Activated CD4-positive, alpha-beta T cell treated with anti-CD3 and anti-CD28 coated beads for 36 hours (primary cell): Measurements from ENCODE around the gene P2RX3. TPM values are rescaled to one million over a fixed set of nuclear protein-coding genes. Genes with fewer than 3 reads are reported as not detected.

Experiments used
- ATAC-seq: fragments of 200-7000 bp; cut with Tn5 transposase; one replicate; pipeline ENCODE4 v1.10.0; 2021; ENCODE audit warnings: mild to moderate bottlenecking, moderate library complexity
- CTCF ChIA-PET: fragments of 350-600 bp; sonication (Branson Sonifier 250); formaldehyde crosslinking; loops from one replicate; lab custom pipeline; 2021; ENCODE audit warnings: antibody characterized with exemption; lab: Charles Lee
- POLR2A ChIA-PET: fragments of 350-600 bp; sonication (Branson Sonifier 250); formaldehyde crosslinking; loops from one replicate; lab custom pipeline; 2021; ENCODE audit warnings: antibody characterized with exemption, inconsistent platforms; lab: Charles Lee
- DNase-seq: peaks from one replicate; pipeline ENCODE4 v3.0.0-alpha.2; 2020
- H3K27ac Mint-ChIP-seq: one replicate; pipeline ENCODE4 v1.8.0; 2021; ENCODE audit warnings: mixed read lengths
- H3K27me3 Mint-ChIP-seq: one replicate; pipeline ENCODE4 v1.8.0; 2021; ENCODE audit warnings: mixed read lengths
- H3K36me3 Mint-ChIP-seq: one replicate; pipeline ENCODE4 v1.8.0; 2021; ENCODE audit warnings: low read depth, mixed read lengths
- H3K4me1 Mint-ChIP-seq: one replicate; pipeline ENCODE4 v1.8.0; 2021; ENCODE audit warnings: mixed read lengths
- H3K4me3 Mint-ChIP-seq: one replicate; pipeline ENCODE4 v1.8.0; 2021; ENCODE audit warnings: mild to moderate bottlenecking, moderate library complexity, mixed read lengths
- H3K9me3 Mint-ChIP-seq: one replicate; pipeline ENCODE4 v1.8.0; 2021; ENCODE audit warnings: low read depth, mixed read lengths
- intact Hi-C, 2 experiments: fragments of 100-400 bp; cut with DNase I in 1 of 2; cut with micrococcal nuclease in 1 of 2; formaldehyde crosslinking; loops; one replicate each; pipeline versions ENCODE4 v1.14.2 to v1.15.1; 2022 to 2024; cut with DNase I, micrococcal nuclease
- total RNA-seq, 2 experiments: library from RNA; stranded (reverse); gene quantifications; one replicate each; pipeline ENCODE4 v1.2.3, GENCODE V29; 2021

P2RX3 gene
- total RNA-seq, 2 experiments from 2014 or later, result not detected

GRCh38 chr11:57311109-57311936 is 26.8 kb upstream of the P2RX3 start:
- no peaks in the 10 kb centered on the region for H3K27me3 Mint-ChIP-seq
- ChIA-PET CTCF (interaction anchor here (0.7 kb wide), 1 partner anchor 450 kb away, joined by 3 read pairs; no protein-coding TSS in a partner anchor), POLR2A (interaction anchor here (0.7 to 1.2 kb wide), 2 partner anchors 13 to 14 kb away, joined by 3 to 4 read pairs; no protein-coding TSS in a partner anchor)
- intact Hi-C loops, result loop anchor here in 1 of 2 experiments (1.0 kb wide), 2 partner anchors 14 to 24 kb away; partner anchors contain the start of gene SSRP1
- H3K27ac Mint-ChIP-seq, result no peak overlapping the region
- DNase-seq (peak; percentile 89), ATAC-seq (peak; percentile 99)
- no peaks in the 10 kb centered on the region for H3K9me3 Mint-ChIP-seq
- H3K4me1 Mint-ChIP-seq, result peaks cover 7% of the 10 kb centered on the region
- H3K36me3 Mint-ChIP-seq, result peaks cover 17% of the 10 kb centered on the region
- peak overlapping the region; percentile 4 for H3K4me3 Mint-ChIP-seq

DNA sequence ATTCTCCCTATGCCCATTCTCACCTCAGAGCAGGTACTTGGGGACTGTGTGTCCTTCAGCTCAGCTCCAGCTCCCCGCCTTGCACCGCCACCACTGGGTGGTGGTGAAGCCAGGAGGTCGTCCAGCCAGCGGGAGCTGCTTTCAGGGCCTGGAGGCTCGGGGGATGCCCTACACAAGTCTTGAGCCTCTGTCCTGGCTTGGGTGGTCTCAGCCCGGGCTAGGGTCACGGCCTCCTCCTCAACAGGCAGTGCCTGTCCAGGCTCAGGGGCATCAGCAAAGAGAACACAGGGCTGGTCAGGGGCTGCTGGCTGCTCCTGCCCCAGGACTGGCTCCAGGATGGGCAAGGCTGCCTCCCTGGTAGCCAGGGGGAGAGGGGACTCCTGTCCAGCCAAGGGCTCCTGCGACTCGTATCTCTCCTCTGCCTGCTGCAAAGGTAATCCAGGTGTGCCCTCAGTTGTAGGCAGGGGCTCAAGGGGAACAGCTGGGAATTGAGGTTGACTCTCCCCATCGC is 25.6 kb upstream of the P2RX3 start:
- no peak overlapping the region for H3K4me3 Mint-ChIP-seq
- no peak overlapping the region for H3K27ac Mint-ChIP-seq
- DNase-seq (no peak), ATAC-seq (no peak)
- peaks cover 19% of the 10 kb centered on the region for H3K36me3 Mint-ChIP-seq
- ChIA-PET POLR2A (interaction anchor here (1.2 kb wide), 2 partner anchors 12 to 13 kb away, joined by 4 read pairs; no protein-coding TSS in a partner anchor), CTCF (interaction anchor here (0.5 to 1.3 kb wide), 4 partner anchors 13 to 1335 kb away, joined by 3 to 4 read pairs (median 3); no protein-coding TSS in a partner anchor)
- intact Hi-C loops, result loop anchor here in 1 of 2 experiments (1.0 kb wide), 1 partner anchor 12 kb away; the partner anchor contains the start of gene TNKS1BP1
- H3K9me3 Mint-ChIP-seq, result no peaks in the 10 kb centered on the region
- peaks cover 7% of the 10 kb centered on the region for H3K4me1 Mint-ChIP-seq
- no peaks in the 10 kb centered on the region for H3K27me3 Mint-ChIP-seq

GRCh38 chr11:57313071-57313787 is 24.9 kb upstream of the P2RX3 start:
- ChIA-PET CTCF (interaction anchor here (0.6 to 1.3 kb wide), 3 partner anchors 12 to 145 kb away, joined by 3 to 4 read pairs (median 3); no protein-coding TSS in a partner anchor), POLR2A (interaction anchor here (1.0 to 1.2 kb wide), 2 partner anchors 12 kb away, joined by 4 read pairs; no protein-coding TSS in a partner anchor)
- H3K36me3 Mint-ChIP-seq, result peaks cover 20% of the 10 kb centered on the region
- no peak overlapping the region for H3K4me3 Mint-ChIP-seq
- H3K27ac Mint-ChIP-seq, result no peak overlapping the region
- intact Hi-C loops, result no loop called here
- no peaks in the 10 kb centered on the region for H3K27me3 Mint-ChIP-seq
- H3K4me1 Mint-ChIP-seq, result peaks cover 7% of the 10 kb centered on the region
- H3K9me3 Mint-ChIP-seq, result no peaks in the 10 kb centered on the region
- DNase-seq (no peak), ATAC-seq (no peak)

DNA sequence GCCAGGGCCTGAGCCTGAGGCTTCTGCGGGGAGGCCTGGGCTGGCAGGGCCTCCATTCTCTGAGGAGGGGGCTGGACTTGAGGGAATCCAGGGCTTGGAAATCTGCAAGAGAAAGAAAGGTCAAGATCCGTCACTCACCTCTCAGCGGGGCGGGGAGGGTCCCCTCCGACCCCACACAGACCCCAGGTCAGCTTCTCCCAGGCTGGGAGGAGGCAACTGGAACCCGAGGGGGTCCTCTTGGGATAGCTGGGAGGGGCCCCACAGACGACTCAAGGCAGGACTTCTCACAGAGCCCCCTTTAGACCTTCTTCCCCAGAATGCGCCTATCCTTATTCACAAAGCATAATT is 24.4 kb upstream of the P2RX3 start:
- ATAC-seq, result no peak

GRCh38 chr11:57314221-57314973 is 23.8 kb upstream of the P2RX3 start:
- ChIA-PET CTCF (interaction anchor here (1.3 kb wide), 1 partner anchor 143 kb away, joined by 4 read pairs; no protein-coding TSS in a partner anchor), POLR2A (interaction anchor here (1.0 kb wide), 1 partner anchor 11 kb away, joined by 4 read pairs; no protein-coding TSS in a partner anchor)
- ATAC-seq (no peak), DNase-seq (no peak)
- Mint-ChIP-seq H3K9me3 (no peaks in the 10 kb centered on the region), H3K27ac (no peak overlapping the region), H3K36me3 (peaks cover 13% of the 10 kb centered on the region), H3K4me3 (no peak overlapping the region), H3K27me3 (no peaks in the 10 kb centered on the region), H3K4me1 (peaks cover 7% of the 10 kb centered on the region)
- intact Hi-C loops, result no loop called here

More for the DNA sequence above, 24.4 kb upstream of the P2RX3 start:
- Mint-ChIP-seq H3K27me3 (no peaks in the 10 kb centered on the region), H3K4me1 (peaks cover 7% of the 10 kb centered on the region), H3K36me3 (peaks cover 19% of the 10 kb centered on the region), H3K4me3 (no peak overlapping the region), H3K9me3 (no peaks in the 10 kb centered on the region), H3K27ac (no peak overlapping the region)
- CTCF ChIA-PET, result interaction anchor here (1.3 kb wide), 1 partner anchor 144 kb away, joined by 4 read pairs; no protein-coding TSS in a partner anchor
- no peak for DNase-seq
- POLR2A ChIA-PET, result interaction anchor here (1.0 kb wide), 1 partner anchor 12 kb away, joined by 4 read pairs; no protein-coding TSS in a partner anchor
- intact Hi-C loops, result no loop called here

GRCh38 chr11:57315491-57315890 is 22.7 kb upstream of the P2RX3 start:
- Mint-ChIP-seq H3K4me3 (no peak overlapping the region), H3K27ac (no peak overlapping the region), H3K27me3 (no peaks in the 10 kb centered on the region), H3K36me3 (peaks cover 5% of the 10 kb centered on the region), H3K9me3 (no peaks in the 10 kb centered on the region), H3K4me1 (peaks cover 7% of the 10 kb centered on the region)
- ChIA-PET POLR2A (no interaction called here), CTCF (no interaction called here)
- no peak for ATAC-seq
- intact Hi-C loops, result no loop called here
- DNase-seq, result no peak

DNA sequence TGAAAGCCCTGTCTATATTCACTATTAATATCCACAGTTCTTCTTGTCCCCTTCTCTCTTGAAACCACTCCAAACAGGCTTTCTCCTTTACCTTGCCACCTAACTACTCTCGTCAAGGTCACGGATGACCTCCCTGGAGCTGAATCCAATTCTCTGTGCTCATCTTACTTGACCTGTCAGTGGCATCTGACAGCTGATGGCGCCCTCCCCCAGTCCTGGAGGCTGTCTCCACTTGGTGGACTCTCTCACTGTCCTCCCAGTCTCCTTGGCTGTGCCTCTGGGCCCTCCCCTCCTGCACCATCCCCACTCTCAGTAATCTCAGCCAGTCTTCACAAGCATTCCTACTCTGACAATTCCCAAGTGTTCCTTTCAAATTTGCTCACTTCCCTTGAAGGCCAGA is 22.1 kb upstream of the P2RX3 start:
- Mint-ChIP-seq H3K4me1 (peaks cover 2% of the 10 kb centered on the region), H3K27me3 (no peaks in the 10 kb centered on the region), H3K36me3 (peaks cover 8% of the 10 kb centered on the region), H3K4me3 (no peak overlapping the region), H3K27ac (no peak overlapping the region), H3K9me3 (no peaks in the 10 kb centered on the region)
- no peak for DNase-seq
- intact Hi-C loops, result no loop called here
- ChIA-PET CTCF (no interaction called here), POLR2A (no interaction called here)
- ATAC-seq, result no peak

- Mint-ChIP-seq H3K27me3 (no peaks in the 10 kb centered on the region), H3K4me1 (peaks cover 17% of the 10 kb centered on the region), H3K4me3 (no peak overlapping the region), H3K9me3 (no peaks in the 10 kb centered on the region), H3K27ac (no peak overlapping the region), H3K36me3 (peaks cover 9% of the 10 kb centered on the region)
- ATAC-seq (no peak), DNase-seq (no peak)
- intact Hi-C loops, result no loop called here
- CTCF ChIA-PET, result no interaction called here
- POLR2A ChIA-PET, result interaction anchor here (0.6 kb wide), 1 partner anchor 193 kb away, joined by 5 read pairs; no protein-coding TSS in a partner anchor
Measured at GRCh38 chr11:57318178-57318577, 20.0 kb upstream of the P2RX3 start.

GRCh38 chr11:57320067-57320718 is 18.0 kb upstream of the P2RX3 start:
- ATAC-seq (no peak), DNase-seq (no peak)
- intact Hi-C loops, result no loop called here
- H3K27ac Mint-ChIP-seq, result no peak overlapping the region
- peaks cover 26% of the 10 kb centered on the region for H3K4me1 Mint-ChIP-seq
- ChIA-PET POLR2A (no interaction called here), CTCF (interaction anchor here (0.6 to 1.4 kb wide), 2 partner anchors 29 to 43 kb away, joined by 3 read pairs; no protein-coding TSS in a partner anchor)
- H3K36me3 Mint-ChIP-seq, result peaks cover 11% of the 10 kb centered on the region
- no peaks in the 10 kb centered on the region for H3K27me3 Mint-ChIP-seq
- no peaks in the 10 kb centered on the region for H3K9me3 Mint-ChIP-seq
- no peak overlapping the region for H3K4me3 Mint-ChIP-seq

DNA sequence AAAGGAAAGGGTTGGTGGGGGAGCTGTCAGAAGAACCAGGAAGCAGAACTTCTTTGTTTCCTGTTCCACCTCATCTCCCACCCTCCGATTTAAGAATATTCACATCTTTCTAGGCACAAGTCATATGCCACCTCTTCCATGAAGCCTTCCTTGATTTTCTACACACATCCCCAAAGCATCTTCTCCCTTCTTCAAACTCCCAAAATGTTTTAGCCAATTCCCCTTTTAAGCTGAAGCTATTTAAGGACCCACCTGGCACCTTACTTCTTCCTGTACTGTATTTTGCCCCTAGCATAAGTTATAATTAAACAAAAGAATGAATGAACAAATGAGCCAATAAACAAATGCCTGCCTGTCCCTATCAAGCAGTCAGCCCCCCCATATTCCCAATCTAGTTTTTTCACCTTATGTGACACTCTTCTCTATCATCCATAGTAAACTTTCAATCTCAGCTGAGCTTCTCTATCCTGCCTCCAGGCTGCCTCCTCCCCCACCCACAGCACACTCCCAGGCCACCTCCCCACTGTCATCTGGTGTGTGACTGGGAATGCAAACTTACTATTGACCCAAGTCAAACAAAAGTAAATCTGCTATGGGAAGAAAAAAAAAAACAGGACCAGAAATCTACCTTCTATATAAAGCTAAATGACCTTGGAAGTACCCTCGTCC is 17.3 kb upstream of the P2RX3 start:
- no peak for DNase-seq
- no peak for ATAC-seq

More for the DNA sequence above, 17.3 kb upstream of the P2RX3 start:
- POLR2A ChIA-PET, result interaction anchor here (0.5 kb wide), 1 partner anchor 92 kb away, joined by 4 read pairs; no protein-coding TSS in a partner anchor
- no peaks in the 10 kb centered on the region for H3K9me3 Mint-ChIP-seq
- no peak overlapping the region for H3K27ac Mint-ChIP-seq
- no peaks in the 10 kb centered on the region for H3K27me3 Mint-ChIP-seq
- CTCF ChIA-PET, result interaction anchor here (0.6 to 1.4 kb wide), 3 partner anchors 28 to 596 kb away, joined by 3 read pairs; no protein-coding TSS in a partner anchor
- peaks cover 18% of the 10 kb centered on the region for H3K36me3 Mint-ChIP-seq
- H3K4me3 Mint-ChIP-seq, result no peak overlapping the region
- H3K4me1 Mint-ChIP-seq, result peaks cover 32% of the 10 kb centered on the region
- intact Hi-C loops, result no loop called here
